HG03196 (cell line): ENCODE results near the gene PABPN1L.

Experiments used
- ATAC-seq: cut with Tn5 transposase; IDR thresholded peaks from one replicate; pipeline ENCODE4 v1.9.1; 2021; ENCODE audit not compliant: unreplicated experiment

Gene PABPN1L

DNA sequence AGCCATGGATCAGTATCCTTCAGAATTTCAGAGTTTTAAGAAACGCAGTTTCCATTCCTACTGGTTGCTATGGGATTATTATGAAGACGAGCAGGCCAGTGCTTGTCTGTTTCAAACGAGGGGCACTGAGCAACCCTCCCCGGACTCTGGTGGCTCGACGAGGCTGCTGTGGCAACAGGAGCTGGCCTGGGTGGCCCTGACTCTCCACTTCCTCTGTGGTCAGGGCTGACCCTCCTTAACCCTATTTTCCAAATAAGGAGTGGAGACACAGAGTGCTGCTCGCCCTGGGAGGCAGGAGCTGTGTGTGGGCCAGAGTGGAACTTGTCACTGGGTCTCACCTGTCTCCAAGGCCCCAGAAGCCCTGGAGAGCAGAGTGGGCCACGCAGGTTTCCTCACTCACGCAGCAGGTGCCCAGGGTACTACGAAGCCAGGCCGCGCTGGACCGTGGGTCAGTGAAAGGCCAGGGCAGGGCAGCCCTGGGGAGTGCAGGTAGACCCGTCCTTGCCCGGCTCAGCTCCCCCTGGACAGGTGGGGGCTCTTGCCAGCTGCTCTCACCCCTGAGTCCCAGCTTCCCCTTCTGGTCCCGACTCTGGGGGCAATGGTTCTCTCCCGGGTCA, 13.0 kb downstream of the PABPN1L start:
- no peak for ATAC-seq

DNA sequence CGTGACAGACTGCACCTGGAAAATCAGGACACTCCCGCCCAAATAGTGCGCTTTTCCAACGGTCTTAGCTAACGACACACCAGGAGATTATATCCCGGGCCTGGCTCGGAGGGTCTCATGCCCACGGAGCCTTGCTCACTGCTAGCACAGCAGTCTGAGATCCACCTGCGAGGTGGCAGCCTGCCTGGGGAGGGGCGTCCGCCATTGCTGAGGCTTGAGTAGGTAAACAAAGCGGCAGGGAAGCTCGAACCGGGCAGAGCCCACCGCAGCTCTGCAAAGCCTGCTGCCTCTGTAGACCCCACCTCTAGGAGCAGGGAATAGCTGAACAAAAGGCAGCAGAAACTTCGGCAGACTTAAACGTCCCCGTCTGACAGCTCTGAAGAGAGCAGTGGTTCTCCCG, 14.8 kb downstream of the PABPN1L start:
- no peak for ATAC-seq

DNA sequence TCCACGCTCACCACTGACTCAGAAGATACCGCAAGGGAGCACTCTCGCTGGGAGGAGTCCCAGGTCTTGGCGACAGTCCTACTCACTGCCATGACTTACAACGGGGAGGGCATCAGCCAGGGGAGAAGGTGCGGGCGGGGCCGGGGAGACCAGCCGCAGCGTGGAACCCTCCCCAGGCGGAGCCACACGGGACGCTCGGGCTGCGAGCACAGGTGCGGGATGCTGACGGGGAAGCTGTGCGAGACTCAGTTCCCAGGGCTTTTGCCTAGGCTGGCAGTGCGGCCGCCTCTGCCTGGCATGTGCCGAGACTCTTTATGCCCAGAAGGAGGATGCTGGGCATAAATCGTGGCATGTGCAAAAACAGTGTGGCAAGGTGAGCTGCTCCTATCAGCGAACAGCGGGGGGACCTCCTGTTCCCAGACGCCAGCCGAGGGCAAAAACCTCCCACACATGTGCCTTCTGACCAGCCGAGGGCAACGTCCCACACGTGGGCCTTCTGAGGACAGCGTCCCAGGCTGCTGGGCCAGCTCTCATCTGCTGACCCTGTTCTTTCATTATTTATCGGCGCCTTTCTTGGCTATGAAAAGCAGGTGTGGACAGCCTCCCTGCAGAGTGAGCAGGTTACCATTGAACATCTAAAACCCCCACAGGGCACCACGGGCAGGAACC, 15.8 kb downstream of the PABPN1L start:
- ATAC-seq: no peak

DNA sequence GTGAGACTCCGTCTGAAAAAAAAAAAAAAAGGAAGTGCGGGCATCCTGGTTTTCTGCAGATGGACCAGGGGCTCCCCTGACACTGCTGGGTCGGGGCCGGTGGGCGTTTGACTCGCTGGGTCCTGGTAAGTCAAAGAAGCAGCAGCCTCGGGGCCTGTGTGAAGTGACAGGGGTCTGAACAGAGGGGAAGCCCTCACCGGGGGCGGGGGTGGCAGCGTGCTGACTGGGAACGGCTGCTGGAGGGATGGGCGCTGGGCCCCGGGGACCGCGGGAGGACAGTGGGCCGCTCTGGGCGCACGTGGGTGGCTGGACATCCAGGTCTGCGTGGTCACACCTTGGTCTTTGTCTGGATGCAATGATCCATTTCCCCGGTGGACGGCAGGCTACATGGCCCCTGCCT, 17.9 kb downstream of the PABPN1L start:
- ATAC-seq: no peak

DNA sequence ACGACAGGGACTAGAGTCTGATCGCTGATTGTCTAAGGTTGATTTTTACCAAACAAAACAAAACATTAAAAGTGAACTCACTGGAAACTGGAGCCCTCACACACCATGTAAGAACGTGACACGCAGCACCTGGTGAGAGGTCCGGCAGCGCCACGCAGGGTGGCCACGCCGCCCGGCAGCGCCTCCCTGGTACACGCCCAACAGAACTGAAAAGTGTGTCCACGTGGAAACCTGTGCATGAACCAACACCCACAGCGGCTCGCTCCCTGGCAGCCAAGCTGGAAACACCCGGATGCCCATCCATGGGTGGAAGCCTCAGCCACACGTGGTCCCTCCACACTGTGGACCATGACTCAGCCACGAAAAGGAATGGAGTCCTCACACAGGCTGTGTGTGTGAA, 18.8 kb downstream of the PABPN1L start:
- no peak for ATAC-seq

DNA sequence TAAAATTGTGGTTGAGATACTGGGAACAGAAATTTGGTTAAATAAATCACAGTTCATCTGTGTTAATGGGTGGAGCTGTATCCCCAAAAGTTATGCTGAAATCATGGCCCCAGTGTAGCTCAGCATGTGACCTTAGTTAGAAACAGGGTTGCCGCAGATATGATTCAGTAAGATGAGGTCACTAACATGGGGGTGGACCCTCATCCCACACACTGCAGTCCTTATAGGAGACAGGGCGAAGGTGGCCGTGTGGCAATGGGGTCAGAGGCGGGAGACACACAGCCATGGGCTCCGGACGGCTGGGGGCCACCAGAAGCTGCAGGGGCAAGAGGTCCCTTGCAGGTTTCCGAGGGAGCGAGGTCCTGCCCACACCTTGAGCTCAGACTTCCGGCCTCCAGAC, 20.4 kb downstream of the PABPN1L start:
- no peak for ATAC-seq

DNA sequence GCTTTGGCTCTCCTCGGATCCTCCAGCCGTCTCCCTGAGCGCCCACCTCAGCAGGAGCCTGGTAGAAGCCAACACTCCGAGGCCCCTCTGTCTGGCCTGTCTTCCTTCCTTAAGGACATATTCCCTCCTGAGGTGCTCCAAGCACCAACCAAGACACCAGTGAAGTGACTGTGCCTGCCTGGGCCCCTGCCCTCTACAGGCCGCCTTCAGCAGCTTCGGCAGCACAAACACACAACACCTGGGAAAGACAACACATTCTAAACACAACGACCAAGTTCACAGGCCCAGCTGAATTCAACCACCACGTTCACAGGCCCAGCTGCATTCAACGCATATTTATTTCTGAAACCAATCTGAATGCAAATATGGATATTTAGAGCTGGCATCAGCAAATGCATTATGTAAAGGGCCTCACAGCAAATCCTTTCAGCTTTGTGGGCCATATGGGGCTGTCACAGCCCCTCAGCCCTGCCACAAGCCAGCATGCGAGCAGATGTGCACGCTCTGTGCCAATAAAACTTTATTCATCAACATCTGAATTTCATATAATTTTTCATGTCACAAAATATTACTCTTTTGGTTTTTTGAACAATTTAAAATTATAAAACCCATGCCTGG, 21.9 kb downstream of the PABPN1L start:
- no peak for ATAC-seq

DNA sequence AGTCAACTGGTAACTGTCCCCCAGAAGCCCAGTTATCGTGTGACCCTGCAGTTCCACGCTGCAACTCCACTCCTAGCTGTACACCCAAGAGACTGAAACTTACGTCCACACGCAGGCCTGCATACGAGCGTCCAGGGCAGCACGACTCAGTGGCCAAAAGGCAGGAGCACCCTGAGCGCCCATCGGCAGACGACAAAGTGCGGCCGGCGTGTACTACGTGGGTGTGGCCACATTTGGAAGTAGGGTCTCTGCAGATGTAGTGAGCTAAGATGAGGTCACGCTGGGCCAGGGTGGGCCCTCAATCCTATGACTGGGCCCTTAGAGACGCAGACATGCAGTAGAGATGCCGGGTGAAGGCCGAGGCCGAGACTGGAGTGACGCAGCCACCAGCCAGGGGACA, 23.2 kb downstream of the PABPN1L start:
- no peak for ATAC-seq

DNA sequence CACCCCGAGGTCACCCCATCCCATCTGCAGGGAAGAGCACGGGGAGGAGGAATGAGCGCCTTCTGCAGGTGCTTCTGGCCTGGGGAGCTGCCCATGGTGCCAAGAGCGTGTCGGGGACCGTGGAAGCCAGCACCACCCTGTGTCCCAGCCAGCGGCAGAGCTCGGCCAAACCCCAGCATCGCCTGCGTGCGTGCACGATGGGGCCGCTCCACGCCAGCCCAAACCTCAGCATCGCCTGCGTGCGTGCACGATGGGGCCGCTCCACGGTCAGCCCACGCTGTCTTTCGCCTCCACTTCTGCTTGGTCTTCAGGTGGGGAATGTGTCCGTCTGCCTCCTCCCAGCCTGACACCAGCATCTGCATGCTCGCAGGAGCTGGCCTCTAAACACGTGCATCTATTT, 23.7 kb downstream of the PABPN1L start:
- ATAC-seq: no peak

DNA sequence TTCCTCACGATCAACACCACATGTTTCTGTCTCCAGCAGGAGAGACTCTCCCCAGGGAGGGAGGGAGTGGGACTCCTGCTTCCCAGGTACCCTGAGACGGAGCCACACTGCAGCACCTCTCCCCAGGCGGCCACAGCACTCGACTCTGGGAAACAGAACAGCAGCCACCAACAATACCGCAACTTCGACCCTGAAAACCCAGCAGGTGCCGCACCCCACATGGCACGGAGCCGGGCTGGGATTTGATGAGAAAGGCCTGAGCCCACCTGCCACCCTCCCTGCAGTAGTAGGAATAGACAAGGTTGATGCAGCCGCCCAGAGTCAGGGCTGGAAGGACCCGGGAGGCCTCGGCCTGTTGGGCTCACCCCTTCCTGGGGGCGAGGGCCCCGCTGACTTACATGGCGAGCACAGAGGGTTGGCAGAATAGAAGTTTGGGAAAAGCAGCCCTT, 24.1 kb downstream of the PABPN1L start:
- ATAC-seq: no peak

DNA sequence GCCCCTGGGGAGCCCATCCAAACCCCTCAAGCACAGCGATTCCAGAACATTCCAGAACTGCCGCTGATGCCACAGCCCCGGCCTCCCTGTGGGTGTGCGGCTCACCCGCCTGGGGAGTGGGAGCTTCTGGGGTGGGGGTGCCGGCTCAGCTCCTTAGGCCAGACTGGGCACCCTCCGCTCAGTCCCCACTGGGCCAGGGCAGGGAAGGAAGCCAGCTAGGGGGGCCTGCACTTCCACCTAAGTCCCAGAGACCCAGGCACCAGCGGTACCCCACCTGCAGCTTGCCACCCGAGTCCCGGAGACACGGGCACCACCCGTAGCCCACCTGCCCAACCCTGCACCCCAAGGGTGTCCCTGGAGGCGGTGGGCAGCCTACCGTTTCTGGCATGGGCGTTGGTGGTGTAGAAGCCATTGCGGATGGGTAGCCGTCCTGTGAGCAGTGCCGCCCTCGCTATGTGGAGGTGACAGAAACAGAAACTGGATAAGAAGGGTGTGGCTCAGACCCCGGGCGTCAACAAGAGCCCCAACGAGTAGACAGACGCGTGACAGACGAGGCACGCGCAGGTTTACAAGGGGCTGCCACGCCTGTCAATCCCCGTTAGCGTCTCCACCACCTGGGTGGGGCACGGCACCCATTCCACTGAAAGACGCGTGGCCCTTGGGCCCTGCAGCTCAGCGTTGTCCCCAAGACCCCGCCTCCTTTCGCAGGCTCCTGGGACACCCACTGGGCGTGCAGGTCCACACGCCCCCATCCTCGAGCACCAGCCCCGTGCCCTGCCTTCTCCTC, 24.7 kb downstream of the PABPN1L start:
- no peak for ATAC-seq

DNA sequence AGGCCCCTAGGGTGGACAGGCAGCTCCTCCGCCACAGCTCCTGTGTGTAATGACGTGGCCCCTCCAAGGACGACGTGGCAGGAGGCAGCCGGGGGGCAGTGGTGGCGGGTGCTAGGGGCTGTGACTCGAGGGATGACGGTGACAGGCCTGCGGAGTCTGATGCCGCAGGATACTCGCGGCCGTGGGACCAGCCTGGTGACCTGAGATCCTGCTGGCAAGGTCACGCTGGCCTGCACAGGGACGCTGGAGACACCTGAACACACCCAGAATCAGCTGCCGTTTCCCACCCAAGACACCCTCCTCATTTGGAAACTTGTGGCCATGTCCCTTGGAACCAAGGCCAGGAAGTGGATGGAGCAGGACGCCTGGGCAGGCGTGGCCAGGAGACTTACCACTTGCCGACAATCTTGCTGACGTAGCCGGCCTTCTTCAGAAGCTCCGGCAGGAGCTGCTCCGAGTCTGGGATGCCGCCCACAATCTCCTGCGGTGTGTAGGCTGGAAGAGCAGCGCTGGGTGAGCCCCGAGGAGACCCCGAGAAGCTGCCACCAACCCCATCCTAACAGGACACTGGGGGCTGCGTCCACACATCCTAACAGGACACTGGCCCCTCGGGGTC, 25.8 kb downstream of the PABPN1L start:
- ATAC-seq: no peak

DNA sequence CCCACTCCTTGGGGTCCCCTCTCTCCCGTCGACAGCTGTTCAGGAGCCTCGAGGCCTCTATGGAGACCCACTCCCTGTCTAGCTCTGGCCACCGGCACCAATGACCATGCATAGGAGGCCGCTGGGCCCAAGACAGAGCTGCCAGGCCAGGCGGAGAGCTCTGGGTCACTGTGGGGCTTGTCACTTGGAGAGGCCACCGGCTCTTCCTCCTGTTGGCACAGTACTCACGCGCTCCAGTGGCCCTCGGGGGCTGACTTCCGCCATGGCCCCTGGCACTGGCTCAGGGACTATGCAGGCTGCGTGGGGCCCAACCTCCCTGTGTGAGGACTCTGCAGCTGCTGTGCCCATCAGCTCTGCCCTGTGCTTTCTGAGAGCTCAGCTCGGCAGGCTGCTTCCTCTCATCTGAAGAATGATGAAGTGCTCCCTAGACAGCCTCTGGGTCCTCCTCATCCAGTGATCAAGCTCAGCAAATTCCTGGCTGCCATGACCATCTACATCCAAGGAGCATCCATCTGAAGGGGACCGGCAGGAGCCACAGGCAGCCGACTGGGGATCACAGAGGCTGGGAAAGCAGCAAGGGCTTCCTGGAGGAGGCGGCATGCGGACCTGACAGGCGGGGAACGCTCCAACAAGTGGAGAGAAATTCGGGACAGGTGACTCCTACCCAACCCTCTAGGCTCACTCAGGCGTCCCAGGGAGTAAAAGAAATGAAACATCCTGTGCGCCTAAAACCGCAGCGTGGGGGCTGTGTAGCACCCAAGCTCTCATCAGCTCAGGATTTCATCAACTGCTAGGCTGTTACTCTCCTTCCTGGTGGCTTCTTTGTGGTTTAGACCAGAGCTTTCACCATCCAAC, 26.5 kb downstream of the PABPN1L start:
- no peak for ATAC-seq

DNA sequence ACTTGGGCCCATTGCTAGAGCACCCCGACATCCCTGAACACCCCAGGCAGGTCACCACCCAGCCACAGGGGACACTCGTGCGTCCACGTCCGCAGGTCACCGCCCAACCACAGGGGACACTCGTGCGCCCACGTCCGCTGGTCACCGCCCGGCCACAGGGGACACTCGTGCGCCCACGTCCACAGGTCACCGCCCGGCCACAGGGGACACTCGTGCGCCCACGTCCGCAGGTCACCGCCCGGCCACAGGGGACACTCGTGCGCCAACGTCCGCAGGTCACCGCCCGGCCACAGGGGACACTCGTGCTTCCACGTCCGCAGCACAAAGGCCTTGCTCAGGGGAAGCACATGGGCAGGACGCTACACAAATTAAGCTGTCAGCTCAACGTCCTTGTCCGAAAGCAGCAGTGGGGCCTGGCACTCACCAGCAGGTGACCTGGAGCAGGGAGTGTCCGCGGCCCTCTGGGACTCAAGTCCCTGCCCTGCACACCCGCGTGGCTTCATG, 27.4 kb downstream of the PABPN1L start:
- no peak for ATAC-seq

DNA sequence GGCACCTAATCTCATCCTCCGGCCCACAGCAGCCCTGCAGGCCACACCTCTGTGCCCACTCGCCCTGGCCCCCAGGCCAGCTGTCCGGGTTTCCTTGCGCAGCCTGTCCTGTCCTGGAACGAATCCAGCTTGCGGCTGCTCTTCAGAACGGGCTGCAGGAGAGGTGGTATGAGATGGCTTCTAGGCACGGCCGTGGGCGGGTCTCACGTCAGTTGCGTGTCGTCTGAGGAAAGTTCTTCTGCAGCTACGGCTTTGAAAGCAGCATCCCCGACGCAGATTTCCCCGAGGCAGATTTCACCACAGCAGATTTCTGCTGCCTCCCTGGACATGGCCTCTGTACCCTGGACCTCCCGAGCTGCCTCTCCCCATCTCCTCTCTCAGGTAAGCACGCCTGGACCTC, 27.9 kb downstream of the PABPN1L start:
- no peak for ATAC-seq

DNA sequence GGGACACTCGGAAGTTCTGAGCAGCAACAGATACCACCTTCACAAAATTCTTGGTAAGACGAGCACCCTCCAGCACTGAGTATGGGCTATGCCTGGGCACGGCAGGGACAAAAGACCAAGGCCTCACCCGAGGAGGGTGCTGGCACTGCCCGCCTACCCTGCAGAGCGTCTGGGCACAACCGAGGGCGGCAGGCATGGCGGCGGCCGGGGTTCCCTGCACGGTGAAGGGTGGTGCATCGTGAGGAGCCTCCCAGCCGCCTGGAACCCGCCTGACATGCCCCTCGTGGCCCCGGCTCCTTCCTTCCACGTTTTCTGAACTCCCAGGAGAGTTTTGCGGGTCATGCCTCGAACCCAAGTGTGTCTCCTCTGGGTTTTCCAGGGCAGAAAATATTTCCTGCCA, 28.7 kb downstream of the PABPN1L start:
- ATAC-seq: no peak

DNA sequence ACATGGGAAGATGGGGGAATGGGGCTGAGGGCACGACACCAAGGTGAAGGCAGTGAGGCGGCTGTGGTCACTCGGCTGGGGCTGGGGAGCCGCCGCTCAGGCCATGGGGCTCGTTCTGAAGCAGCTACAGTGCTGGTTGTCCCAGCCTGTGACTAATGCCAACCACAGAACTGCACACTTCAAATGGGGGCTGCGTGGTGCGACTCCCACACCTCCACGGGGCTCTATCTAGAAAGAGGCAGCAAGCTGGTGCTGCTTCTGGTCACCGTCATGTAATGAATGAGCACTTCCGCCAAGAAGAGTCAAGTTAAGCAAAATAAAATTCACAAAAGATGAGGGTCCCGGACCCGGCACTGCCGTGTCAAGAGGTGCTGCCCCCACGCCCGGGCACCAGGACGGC, 29.7 kb downstream of the PABPN1L start:
- ATAC-seq: no peak

DNA sequence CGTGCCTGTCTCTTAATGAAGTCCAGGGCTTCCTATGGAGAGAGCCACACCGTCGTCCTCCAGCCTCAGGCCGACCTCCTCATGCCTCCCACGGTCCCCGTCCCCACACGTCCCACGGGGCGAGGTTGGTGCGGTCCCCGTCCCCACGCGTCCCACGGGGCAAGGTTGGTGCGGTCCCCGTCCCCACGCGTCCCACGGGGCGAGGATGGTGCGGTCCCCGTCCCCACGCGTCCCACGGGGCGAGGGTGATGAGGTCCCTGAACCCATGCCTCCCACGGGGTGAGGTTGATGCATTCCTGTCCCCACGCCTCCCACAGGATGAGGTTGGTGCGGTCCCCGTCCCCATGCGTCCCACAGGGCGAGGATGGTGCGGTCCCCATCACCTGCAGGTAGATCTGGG, 30.6 kb downstream of the PABPN1L start:
- ATAC-seq: no peak

DNA sequence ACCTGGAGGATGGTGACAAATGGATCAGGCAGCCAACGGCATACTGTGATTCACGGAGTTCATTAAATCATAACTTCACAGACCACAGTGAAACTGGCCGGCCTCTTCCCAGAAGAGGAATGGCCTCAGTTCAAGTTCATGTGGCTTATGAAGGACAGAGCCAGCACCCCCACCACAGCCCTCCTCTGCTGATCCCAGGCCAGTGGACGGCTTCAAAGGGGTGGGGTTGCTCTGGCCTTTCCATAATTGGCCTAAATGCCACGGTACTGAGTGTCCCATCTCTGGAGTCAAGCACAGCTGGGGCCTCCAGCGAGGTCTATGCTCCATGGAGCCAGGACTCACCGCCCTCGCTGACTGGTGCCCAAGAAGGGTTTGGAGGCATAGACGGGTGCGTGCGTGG, 31.1 kb downstream of the PABPN1L start:
- ATAC-seq: no peak

DNA sequence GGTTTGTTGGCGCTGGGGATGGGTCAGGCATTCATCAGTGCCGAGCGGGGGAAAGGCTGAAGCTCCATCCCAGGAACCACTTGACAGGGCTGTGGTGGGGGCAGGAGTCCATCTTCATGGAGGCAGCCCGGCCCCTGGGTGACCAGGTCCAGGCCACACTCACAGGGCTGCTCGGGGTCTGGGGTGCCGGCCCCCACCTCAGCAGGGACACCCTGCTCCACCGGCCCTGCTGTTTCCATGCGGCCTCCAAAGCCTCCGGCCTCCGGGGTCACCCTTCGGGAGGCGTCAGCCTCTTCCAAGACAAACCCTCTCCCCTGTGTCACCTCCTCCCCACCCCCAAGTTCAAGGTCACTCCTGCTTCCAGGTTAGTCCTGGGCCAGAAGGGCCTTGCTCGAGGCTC, 31.8 kb downstream of the PABPN1L start:
- ATAC-seq: no peak
